AG04449 (cell line): Measurements from ENCODE around the gene PRH2.

Experiments
- CTCF ChIA-PET: fragments of 350-600 bp; formaldehyde crosslinking; extraction: SDS; loops from one replicate; lab custom pipeline; 2021; ENCODE audit warnings: antibody characterized with exemption; lab: Yijun Ruan, JAX
- POLR2A ChIA-PET: fragments of 400-600, 350-600 bp; formaldehyde crosslinking; extraction: SDS; loops from one replicate; lab custom pipeline; 2020; ENCODE audit warnings: antibody characterized with exemption, inconsistent platforms; lab: Yijun Ruan, JAX
- DNase-seq: peaks from one replicate; pipeline ENCODE4 v3.0.0-alpha.2; 2010; ENCODE audit warnings: low read depth, low spot score
- H3K4me3 ChIP-seq: 2 replicates; pipeline ENCODE4 v1.5.1; 2011; ENCODE audit warnings: low read depth, mild to moderate bottlenecking, control low read depth, low read length
- CTCF ChIP-seq: IDR thresholded peaks from one replicate; pipeline ENCODE4 v1.5.1; 2011; ENCODE audit warnings: mild to moderate bottlenecking, moderate library complexity, low read length, control low read depth, inconsistent platforms; ENCODE audit not compliant: insufficient read depth; ENCODE audit errors: missing control alignments

The PRH2 gene

GRCh38 chr12:10900972-10901371, 28.1 kb upstream of the PRH2 start:
- CTCF ChIA-PET: no interaction called here
- H3K4me3 ChIP-seq: no peak overlapping the region
- TF ChIP-seq CTCF: no peak
- DNase-seq: no peak
- POLR2A ChIA-PET: no interaction called here

- TF ChIP-seq CTCF: no peak
- POLR2A ChIA-PET: no interaction called here
- CTCF ChIA-PET: interaction anchor here (1.4 kb wide), 1 partner anchor 9 kb away, joined by 4 read pairs; no protein-coding TSS in a partner anchor
- DNase-seq: no peak
- H3K4me3 ChIP-seq: no peak overlapping the region
These were observed 27.6 kb upstream of the PRH2 start for GRCh38 chr12:10901427-10901826.

- no peak overlapping the region for H3K4me3 ChIP-seq
- ChIA-PET POLR2A (no interaction called here), CTCF (no interaction called here)
- no peak for DNase-seq
- no peak for TF ChIP-seq CTCF
These were observed 24.4 kb upstream of the PRH2 start for GRCh38 chr12:10904686-10905085.

- POLR2A ChIA-PET: interaction anchor here (0.5 kb wide), 1 partner anchor 325 kb away, joined by 3 read pairs; no protein-coding TSS in a partner anchor
- no peak within 1 kb of the TSS for H3K4me3 ChIP-seq
- DNase-seq: no peak
- CTCF ChIA-PET: no interaction called here
- no peak for TF ChIP-seq CTCF
These were observed 19.6 kb upstream of the PRH2 start, which contains the start of gene TAS2R13 for GRCh38 chr12:10909462-10909861. TAS2R13 (minus strand) TSS chr12:10909562; CDS start chr12:10909298, 264 bp downstream.

GRCh38 chr12:10910380-10910779, 18.7 kb upstream of the PRH2 start:
- no peak overlapping the region for H3K4me3 ChIP-seq
- no peak for TF ChIP-seq CTCF
- CTCF ChIA-PET: no interaction called here
- no peak for DNase-seq
- POLR2A ChIA-PET: no interaction called here

GRCh38 chr12:10919809-10920208, 9.2 kb upstream of the PRH2 start:
- ChIA-PET POLR2A (no interaction called here), CTCF (interaction anchor here (0.7 kb wide), 1 partner anchor 154 kb away, joined by 4 read pairs; no protein-coding TSS in a partner anchor)
- H3K4me3 ChIP-seq: no peak overlapping the region
- TF ChIP-seq CTCF: no peak
- DNase-seq: no peak
